Upper lobe of left lung (tissue), 6 donors: ENCODE data around the gene RPS6KA2. TPM values are rescaled to one million over a fixed set of nuclear protein-coding genes. Genes with fewer than 3 reads are reported as not detected.

ENCODE experiments used
- ATAC-seq, 2 donors: fragments of 200-7000 bp; cut with Tn5 transposase; one replicate each; pipeline ENCODE4 v1.9.1; 2022; ENCODE audit warnings: mild to moderate bottlenecking in 2 of 2, moderate library complexity in 2 of 2; ENCODE audit not compliant: low FRiP score in 2 of 2
- DNase-seq, 2 donors: peaks; one replicate each; pipeline ENCODE4 v3.0.0-alpha.2; 2019 to 2020
- H3K27ac ChIP-seq, 4 donors: fragments of 200-600 bp; sonication (generic); one replicate each; pipeline ENCODE4 v1.5.1; 2016 to 2019
- H3K27me3 ChIP-seq, 4 donors: fragments of 200-600 bp; sonication (generic); one replicate each; pipeline ENCODE4 v1.5.1; 2017 to 2019
- H3K36me3 ChIP-seq, 4 donors: fragments of 200-600 bp; sonication (generic); one replicate each; pipeline ENCODE4 v1.5.1; 2016 to 2019
- H3K4me1 ChIP-seq, 4 donors: fragments of 200-600 bp; sonication (generic); one replicate each; pipeline ENCODE4 v1.5.1; 2018 to 2019
- H3K4me3 ChIP-seq, 4 donors: fragments of 200-600 bp; sonication (generic); one replicate each; pipeline ENCODE4 v1.5.1; 2017 to 2019; ENCODE audit warnings: mild to moderate bottlenecking in 2 of 4, moderate library complexity in 1 of 4
- H3K9me3 ChIP-seq, 4 donors: fragments of 200-600 bp; sonication (generic); one replicate each; pipeline ENCODE4 v1.5.1; 2018 to 2019
- EP300 ChIP-seq, 4 donors: sonication (generic); formaldehyde crosslinking; IDR thresholded peaks; one replicate each; pipeline ENCODE4 v1.5.1; 2017; ENCODE audit warnings: antibody characterized with exemption in 4 of 4, control low read depth in 2 of 4
- POLR2A ChIP-seq, 4 donors: fragments of 450-650 bp; IDR thresholded peaks; one replicate each; pipeline ENCODE4 v1.5.1; 2016 to 2017; ENCODE audit warnings: antibody characterized with exemption in 4 of 4, mild to moderate bottlenecking in 2 of 4
- POLR2AphosphoS5 ChIP-seq, 2 donors: sonication (generic); formaldehyde crosslinking; IDR thresholded peaks; one replicate each; pipeline ENCODE4 v1.5.1; 2017; ENCODE audit warnings: antibody characterized with exemption in 2 of 2
- WGBS, 2 donors: methylation state at CpG; one replicate each; pipeline ENCODE4 v1.1.5; 2017 to 2018; 5-methylcytosine and 5-hydroxymethylcytosine counted together
- total RNA-seq, 6 donors: library from RNA; depleted of rRNA in 4 of 6; stranded (reverse); fragments of >200 nt in 4 of 6; gene quantifications; one replicate each; pipeline versions ENCODE4 v1.1.0 to v1.2.1, GENCODE V29; 2016 to 2021
- TF ChIP-seq, protein P1 (sequence below), 6 experiments: fragments of 450-650 bp in 4 of 6; fragments of 200-600 bp in 2 of 6; sonication (generic) in 2 of 6; IDR thresholded peaks; one replicate each; pipeline ENCODE4 v1.5.1; 2016 to 2019; ENCODE audit warnings: antibody characterized with exemption in 6 of 6
- donor health status: DM: no; HTN: no; CAD: no; lungs with moderate emphysema.
- donor health status: DM: no; HTN: yes; CAD: no; lungs with severe emphysema.

RPS6KA2 gene
- total RNA-seq, 6 donors from 2014 or later: 101 to 233 (median 168) TPM

DNA sequence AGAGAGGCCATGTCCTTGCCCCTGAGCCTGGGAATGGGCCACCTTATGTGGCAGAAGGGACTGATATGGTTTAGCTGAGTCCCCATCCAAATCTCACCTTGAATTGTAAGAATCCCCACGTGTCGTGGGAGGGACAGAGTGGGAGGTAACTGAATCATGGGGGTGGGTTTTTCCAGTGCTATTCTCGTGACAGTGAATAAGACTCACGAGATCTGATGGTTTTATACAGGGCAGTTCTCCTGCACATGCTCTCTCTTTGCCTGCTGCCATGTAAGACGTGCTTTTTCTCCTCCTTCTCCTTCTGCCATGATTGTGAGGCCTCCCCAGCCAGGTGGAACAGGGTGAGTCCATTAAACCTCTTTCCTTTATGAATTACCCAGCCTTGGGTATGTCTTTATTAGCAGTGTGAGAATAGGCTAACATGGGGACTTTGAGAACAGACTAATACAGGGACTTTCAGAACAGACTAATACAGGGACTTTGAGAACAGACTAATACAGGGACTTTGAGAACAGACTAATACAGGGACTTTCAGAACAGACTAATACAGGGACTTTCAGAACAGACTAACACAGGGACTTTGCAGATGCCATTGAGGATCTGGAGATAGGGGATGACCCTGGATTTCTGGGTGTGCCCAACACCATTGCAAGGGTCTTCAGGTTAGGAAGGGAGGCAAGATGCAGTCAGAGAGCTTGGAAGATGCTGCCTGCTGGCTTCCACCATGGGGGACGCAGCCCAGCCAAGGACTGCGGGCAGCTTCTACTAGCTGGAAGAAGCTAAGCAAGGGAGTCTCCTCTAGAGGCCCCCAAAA, 127.5 kb downstream of the RPS6KA2 start:
- H3K36me3 ChIP-seq: peaks cover 9 to 99% (median 82%) of the 10 kb centered on the region in 4 donors
- DNase-seq: no peak
- H3K27ac ChIP-seq: no peak overlapping the region
- H3K4me1 ChIP-seq: no peaks in the 10 kb centered on the region
- H3K27me3 ChIP-seq: no peaks in the 10 kb centered on the region
- no peak overlapping the region for H3K4me3 ChIP-seq
- H3K9me3 ChIP-seq: no peaks in the 10 kb centered on the region
- TF ChIP-seq, protein P1, sequence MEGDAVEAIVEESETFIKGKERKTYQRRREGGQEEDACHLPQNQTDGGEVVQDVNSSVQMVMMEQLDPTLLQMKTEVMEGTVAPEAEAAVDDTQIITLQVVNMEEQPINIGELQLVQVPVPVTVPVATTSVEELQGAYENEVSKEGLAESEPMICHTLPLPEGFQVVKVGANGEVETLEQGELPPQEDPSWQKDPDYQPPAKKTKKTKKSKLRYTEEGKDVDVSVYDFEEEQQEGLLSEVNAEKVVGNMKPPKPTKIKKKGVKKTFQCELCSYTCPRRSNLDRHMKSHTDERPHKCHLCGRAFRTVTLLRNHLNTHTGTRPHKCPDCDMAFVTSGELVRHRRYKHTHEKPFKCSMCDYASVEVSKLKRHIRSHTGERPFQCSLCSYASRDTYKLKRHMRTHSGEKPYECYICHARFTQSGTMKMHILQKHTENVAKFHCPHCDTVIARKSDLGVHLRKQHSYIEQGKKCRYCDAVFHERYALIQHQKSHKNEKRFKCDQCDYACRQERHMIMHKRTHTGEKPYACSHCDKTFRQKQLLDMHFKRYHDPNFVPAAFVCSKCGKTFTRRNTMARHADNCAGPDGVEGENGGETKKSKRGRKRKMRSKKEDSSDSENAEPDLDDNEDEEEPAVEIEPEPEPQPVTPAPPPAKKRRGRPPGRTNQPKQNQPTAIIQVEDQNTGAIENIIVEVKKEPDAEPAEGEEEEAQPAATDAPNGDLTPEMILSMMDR (IDR thresholded peaks at IDR 0.05): no peak
- TF ChIP-seq POLR2AphosphoS5 (IDR thresholded peaks at IDR 0.05) (no peak), EP300 (IDR thresholded peaks at IDR 0.05) (no peak), POLR2A (IDR thresholded peaks at IDR 0.05) (no peak)
- 91 to 94% methylated on average over 7 of the region's 7 CpGs for WGBS, 2 donors
- no peak for ATAC-seq

DNA sequence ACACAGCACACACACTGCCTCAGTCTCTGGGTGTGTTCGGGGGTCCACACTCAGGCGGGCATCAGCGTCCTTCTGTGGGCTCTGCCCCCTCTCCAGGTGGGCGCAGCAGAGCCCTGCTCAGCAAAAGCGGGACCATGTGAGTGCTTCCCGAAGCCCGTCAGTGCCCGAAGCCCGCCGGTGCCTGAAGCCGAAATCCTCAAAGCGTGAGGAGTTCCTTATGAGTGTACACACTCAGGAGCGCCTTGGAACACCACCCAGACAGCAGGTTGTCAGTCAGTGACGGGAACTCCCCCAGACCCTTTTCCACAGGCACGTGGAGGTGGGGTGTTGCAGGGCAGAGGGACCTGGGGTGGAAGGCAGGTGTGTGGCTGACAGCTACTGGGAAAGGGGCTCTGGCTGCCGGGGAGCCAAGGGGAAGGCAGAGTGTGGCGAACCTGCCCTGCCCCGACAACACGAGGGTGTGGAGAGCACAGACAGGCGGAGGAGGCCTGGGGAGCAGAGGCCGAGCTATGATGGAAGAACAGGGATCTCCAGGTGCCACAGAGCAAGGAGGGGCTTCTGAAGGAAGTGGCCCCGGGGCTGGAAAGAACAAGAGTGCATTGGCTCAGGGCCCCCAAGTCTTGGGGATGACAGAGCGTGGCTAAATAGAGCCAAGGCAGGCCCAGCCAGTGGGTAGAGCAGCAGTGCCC, 128.2 kb downstream of the RPS6KA2 start:
- ATAC-seq (no peak), DNase-seq (no peak)
- no peak overlapping the region for H3K4me3 ChIP-seq
- no peak overlapping the region for H3K27ac ChIP-seq
- H3K9me3 ChIP-seq: no peaks in the 10 kb centered on the region
- no peaks in the 10 kb centered on the region for H3K4me1 ChIP-seq
- H3K36me3 ChIP-seq: peaks cover 10 to 99% (median 79%) of the 10 kb centered on the region in 4 donors
- H3K27me3 ChIP-seq: no peaks in the 10 kb centered on the region
- TF ChIP-seq POLR2AphosphoS5 (IDR thresholded peaks at IDR 0.05): no peak
- TF ChIP-seq POLR2A (IDR thresholded peaks at IDR 0.05): no peak
- TF ChIP-seq EP300 (IDR thresholded peaks at IDR 0.05): no peak
- 93 to 96% methylated on average over 23 of the region's 23 CpGs for WGBS, 2 donors

DNA sequence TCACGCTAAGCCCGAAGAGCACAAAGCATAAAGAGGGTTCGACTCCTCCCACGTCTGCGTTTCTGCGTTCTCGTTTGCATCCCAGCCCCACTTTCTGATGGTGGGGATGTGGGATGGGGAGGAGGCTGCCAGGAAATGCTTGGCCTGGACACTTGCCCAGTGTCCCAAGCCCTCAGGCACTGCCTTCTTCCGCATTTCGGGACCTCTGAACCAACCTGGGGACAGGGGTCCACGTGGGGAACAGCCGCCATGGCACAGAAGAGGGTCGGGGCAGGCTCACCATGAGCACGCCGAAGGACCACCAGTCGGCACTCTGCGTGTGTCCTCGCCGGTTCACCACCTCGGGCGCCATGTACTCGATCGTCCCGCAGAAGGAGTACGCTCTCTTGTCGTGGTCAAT, 128.8 kb downstream of the RPS6KA2 start:
- peaks cover 11 to 99% (median 77%) of the 10 kb centered on the region in 4 donors for H3K36me3 ChIP-seq
- WGBS, 2 donors: 94 to 95% methylated on average over 24 to 25 of the region's 25 CpGs
- no peak for TF ChIP-seq POLR2A (IDR thresholded peaks at IDR 0.05)
- TF ChIP-seq EP300 (IDR thresholded peaks at IDR 0.05): no peak
- TF ChIP-seq, protein P1 (IDR thresholded peaks at IDR 0.05): no peak
- no peak for TF ChIP-seq POLR2AphosphoS5 (IDR thresholded peaks at IDR 0.05)

DNA sequence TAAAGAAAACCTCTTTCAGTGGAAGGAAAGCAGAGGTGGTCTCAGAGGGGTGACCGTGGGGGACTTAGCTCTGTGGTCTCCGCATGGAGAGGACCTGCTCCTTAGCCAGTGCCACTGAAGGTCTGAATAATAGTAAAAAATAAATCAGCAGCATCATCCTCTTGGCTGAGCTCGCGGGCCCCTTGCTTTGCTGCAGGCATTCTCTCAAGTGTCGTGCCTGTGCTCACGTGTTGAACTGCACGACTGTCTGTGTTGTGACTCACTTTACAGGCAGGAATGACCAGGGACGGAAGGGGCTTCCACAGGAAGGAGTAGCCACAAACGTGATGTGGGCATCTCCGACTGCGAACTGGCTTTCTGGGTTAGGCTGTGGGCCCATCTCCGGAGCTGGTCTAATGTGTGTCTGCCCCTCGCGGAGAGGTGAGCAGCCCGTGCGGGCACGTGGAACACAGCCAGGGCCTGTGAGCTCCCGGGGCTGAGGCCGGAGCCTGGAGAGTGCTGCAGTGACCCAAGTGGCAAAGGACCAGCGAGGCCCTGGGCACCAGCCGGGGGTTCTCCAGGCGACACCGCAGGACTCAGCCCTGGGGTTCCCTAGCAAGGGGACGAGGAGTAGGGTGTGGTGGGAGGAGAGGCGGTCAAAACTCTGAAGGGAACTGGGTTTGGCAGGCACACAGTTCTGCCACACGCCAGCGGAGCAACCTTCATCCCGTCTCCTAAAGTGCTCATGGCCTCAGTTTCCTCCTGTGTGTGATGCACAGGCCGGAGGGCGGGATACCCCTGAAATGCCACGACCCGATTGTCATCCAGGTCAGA, 129.8 kb downstream of the RPS6KA2 start:
- no peak for ATAC-seq
- TF ChIP-seq, protein P1 (IDR thresholded peaks at IDR 0.05): no peak
- TF ChIP-seq POLR2AphosphoS5 (IDR thresholded peaks at IDR 0.05): no peak
- TF ChIP-seq POLR2A (IDR thresholded peaks at IDR 0.05): no peak
- no peak for TF ChIP-seq EP300 (IDR thresholded peaks at IDR 0.05)
- Histone ChIP-seq H3K36me3 (peaks cover 14 to 94% (median 70%) of the 10 kb centered on the region in 4 donors), H3K4me3 (no peak overlapping the region), H3K27me3 (no peaks in the 10 kb centered on the region), H3K27ac (no peak overlapping the region), H3K9me3 (no peaks in the 10 kb centered on the region), H3K4me1 (no peaks in the 10 kb centered on the region)
- no peak for DNase-seq
- 92 to 94% methylated on average over 17 to 32 of the region's 32 CpGs for WGBS, 2 donors

More for the DNA sequence above, 128.8 kb downstream of the RPS6KA2 start:
- no peak overlapping the region for H3K4me3 ChIP-seq
- ATAC-seq (no peak), DNase-seq (no peak)
- H3K4me1 ChIP-seq: no peaks in the 10 kb centered on the region
- no peak overlapping the region for H3K27ac ChIP-seq
- H3K27me3 ChIP-seq: no peaks in the 10 kb centered on the region
- no peaks in the 10 kb centered on the region for H3K9me3 ChIP-seq

DNA sequence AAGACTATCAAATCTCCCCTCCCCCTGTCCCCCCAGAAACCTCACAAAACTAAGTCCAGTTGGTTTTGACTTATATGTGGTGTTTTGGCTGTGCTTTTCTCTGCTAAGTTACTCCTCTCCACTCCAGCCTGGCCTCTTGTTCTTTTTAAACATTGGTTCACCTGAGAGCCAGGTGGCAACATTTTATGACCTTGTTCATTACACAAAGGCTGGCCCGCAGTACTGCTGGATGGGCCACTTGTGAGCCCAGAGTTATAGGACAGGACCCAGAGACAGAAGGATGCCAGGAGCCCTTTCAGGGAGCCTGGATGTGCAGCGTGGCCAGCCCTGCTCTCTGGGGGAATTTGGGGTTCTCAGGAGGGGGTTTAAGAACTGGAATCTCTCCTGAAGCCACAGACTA, 130.6 kb downstream of the RPS6KA2 start:
- TF ChIP-seq POLR2AphosphoS5 (IDR thresholded peaks at IDR 0.05) (no peak), POLR2A (IDR thresholded peaks at IDR 0.05) (no peak), EP300 (IDR thresholded peaks at IDR 0.05) (no peak)
- TF ChIP-seq, protein P1 (IDR thresholded peaks at IDR 0.05): no peak
- peaks cover 1 to 7% (median 2%) of the 10 kb centered on the region in 4 donors for H3K4me1 ChIP-seq
- no peaks in the 10 kb centered on the region for H3K9me3 ChIP-seq
- H3K4me3 ChIP-seq: no peak overlapping the region
- 66 to 100% methylated on average over 2 of the region's 2 CpGs for WGBS, 2 donors
- no peak for ATAC-seq
- peaks cover 14 to 94% (median 66%) of the 10 kb centered on the region in 4 donors for H3K36me3 ChIP-seq
- no peak for DNase-seq
- H3K27ac ChIP-seq: no peak overlapping the region
- no peaks in the 10 kb centered on the region for H3K27me3 ChIP-seq
